ENCODE data around the gene CNIH3. TPM values are rescaled to one million over a fixed set of nuclear protein-coding genes. Genes with fewer than 3 reads are reported as not detected.

Gene CNIH3
- total RNA-seq, 1 experiment from 2014 or later: 4.2 TPM

DNA sequence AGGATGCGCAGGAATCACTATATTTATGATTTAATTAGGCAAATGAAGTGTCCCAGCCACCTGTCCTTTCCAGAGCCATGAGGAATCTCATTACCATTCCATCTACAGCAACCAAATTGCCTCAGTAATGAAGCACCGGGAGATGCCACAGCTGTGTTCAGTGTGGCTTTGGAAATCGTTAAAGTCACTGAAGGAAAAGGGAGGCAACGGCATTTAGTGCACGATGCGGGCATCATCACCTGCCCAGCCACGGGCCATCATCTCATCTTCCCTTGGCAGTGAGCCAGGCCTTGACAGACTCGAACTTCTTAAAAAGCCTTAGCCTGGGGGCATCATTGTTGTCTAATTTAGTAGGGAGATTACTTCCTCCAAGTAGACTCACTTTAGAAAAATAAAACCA, 67.8 kb downstream of the CNIH3 start:
- no peaks in the 10 kb centered on the region for H4K20me1 ChIP-seq (ENCODE audit: control insufficient read depth, insufficient read depth, insufficient read length)
- no peak overlapping the region; a peak in 1 of 7 replicates for H3K27ac Mint-ChIP-seq
- H3K23ac ChIP-seq (ENCODE audit: insufficient read length, low read depth, low read length): no peak overlapping the region
- no peak overlapping the region for H2BK20ac ChIP-seq (ENCODE audit: low read depth, low read length, poor library complexity, severe bottlenecking)
- H3K9me3 ChIP-seq (ENCODE audit: control insufficient read depth, low read depth, low read length): no peaks in the 10 kb centered on the region
- no peak overlapping the region for H3T11ph ChIP-seq (ENCODE audit: low read length)
- H3K79me2 ChIP-seq (ENCODE audit: insufficient read depth, low read length): no peaks in the 10 kb centered on the region
- H3K9ac ChIP-seq (ENCODE audit: extremely low read depth, insufficient read length, low read length): no peak overlapping the region
- H2AK5ac ChIP-seq (ENCODE audit: insufficient read length, low read length): no peak overlapping the region
- no CpG with 5 or more reads among the region's 8 CpGs for WGBS (ENCODE audit: extremely low coverage, insufficient read length, low lambda C conversion rate)
- no peak overlapping the region for H3K56ac ChIP-seq (ENCODE audit: insufficient read length, low read depth, low read length)
- no peak overlapping the region for H4K91ac ChIP-seq (ENCODE audit: insufficient read length, low read depth, low read length)
- no peak for DNase-seq
- no peak overlapping the region for H3K18ac ChIP-seq (ENCODE audit: insufficient read length, low read depth, low read length)
- H2BK12ac ChIP-seq (ENCODE audit: insufficient read length, low read depth, low read length): no peak overlapping the region
- no peak overlapping the region for H3K14ac ChIP-seq (ENCODE audit: insufficient read depth, low read length)
- H3K27ac ChIP-seq (ENCODE audit: insufficient read length, low read depth, low read length): no peak overlapping the region
- H3K4me2 ChIP-seq (ENCODE audit: insufficient read depth, insufficient read length, low read length): no peak overlapping the region
- H4K8ac ChIP-seq (replicated peaks; ENCODE audit: insufficient read length, low read depth, low read length): no peak overlapping the region
- no peak overlapping the region for H3K4me3 Mint-ChIP-seq
- H3K9me3 Mint-ChIP-seq: peaks cover 0 to 3% of the 10 kb centered on the region in 2 experiments; a peak in 2 of 5 replicates
- peaks cover 0 to 8% (median 0%) of the 10 kb centered on the region in 3 experiments; a peak in 2 of 7 replicates for H3K36me3 Mint-ChIP-seq (ENCODE audit: insufficient read depth in 1 of 3, low read depth in 3 of 3)
- no peaks in the 10 kb centered on the region for H3K27me3 ChIP-seq (ENCODE audit: insufficient read depth, low read length)
- no peak overlapping the region for H2BK5ac ChIP-seq (ENCODE audit: insufficient read length, low read length)
- TF ChIP-seq, protein P1, sequence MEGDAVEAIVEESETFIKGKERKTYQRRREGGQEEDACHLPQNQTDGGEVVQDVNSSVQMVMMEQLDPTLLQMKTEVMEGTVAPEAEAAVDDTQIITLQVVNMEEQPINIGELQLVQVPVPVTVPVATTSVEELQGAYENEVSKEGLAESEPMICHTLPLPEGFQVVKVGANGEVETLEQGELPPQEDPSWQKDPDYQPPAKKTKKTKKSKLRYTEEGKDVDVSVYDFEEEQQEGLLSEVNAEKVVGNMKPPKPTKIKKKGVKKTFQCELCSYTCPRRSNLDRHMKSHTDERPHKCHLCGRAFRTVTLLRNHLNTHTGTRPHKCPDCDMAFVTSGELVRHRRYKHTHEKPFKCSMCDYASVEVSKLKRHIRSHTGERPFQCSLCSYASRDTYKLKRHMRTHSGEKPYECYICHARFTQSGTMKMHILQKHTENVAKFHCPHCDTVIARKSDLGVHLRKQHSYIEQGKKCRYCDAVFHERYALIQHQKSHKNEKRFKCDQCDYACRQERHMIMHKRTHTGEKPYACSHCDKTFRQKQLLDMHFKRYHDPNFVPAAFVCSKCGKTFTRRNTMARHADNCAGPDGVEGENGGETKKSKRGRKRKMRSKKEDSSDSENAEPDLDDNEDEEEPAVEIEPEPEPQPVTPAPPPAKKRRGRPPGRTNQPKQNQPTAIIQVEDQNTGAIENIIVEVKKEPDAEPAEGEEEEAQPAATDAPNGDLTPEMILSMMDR (conservative IDR thresholded peaks at IDR 0.05): no peak
- H3K23me2 ChIP-seq (ENCODE audit: insufficient read length, low read depth, low read length, poor library complexity, severe bottlenecking): no peaks in the 10 kb centered on the region
- peaks cover 0 to 3% of the 10 kb centered on the region in 2 experiments; a peak in 1 of 4 replicates for H3K4me1 Mint-ChIP-seq
- H3K27me3 Mint-ChIP-seq (ENCODE audit: low read depth): no peaks in the 10 kb centered on the region
- no peak overlapping the region for H2BK15ac ChIP-seq (ENCODE audit: low read depth, low read length)
- H4K5ac ChIP-seq (ENCODE audit: insufficient read length, low read depth, low read length): no peak overlapping the region
- no peaks in the 10 kb centered on the region for H3K4me1 ChIP-seq (ENCODE audit: insufficient read depth, low read length)
- H2BK120ac ChIP-seq (ENCODE audit: low read depth, low read length, poor library complexity, severe bottlenecking): no peak overlapping the region
- H3K4ac ChIP-seq (ENCODE audit: low read depth, low read length): no peak overlapping the region
- no peak overlapping the region for H2AFZ ChIP-seq (ENCODE audit: low read length)
- no peaks in the 10 kb centered on the region for H3K79me1 ChIP-seq (ENCODE audit: insufficient read depth, low read depth, low read length, poor library complexity, severe bottlenecking)
